IMR-90 (cell line): ENCODE results near the gene ADGRV1. TPM values are rescaled to one million over a fixed set of nuclear protein-coding genes. Genes with fewer than 3 reads are reported as not detected.

Experiments
- ATAC-seq: fragments of 200-7000 bp; cut with Tn5 transposase; 2 replicates; pipeline ENCODE4 v1.9.1; 2020; ENCODE audit warnings: low read depth, mild to moderate bottlenecking, moderate library complexity
- BruUV-seq: library from RNA; stranded (reverse); fragments of 400-500 nt; replicated peaks from 2 replicates; lab custom pipeline; 2021; lab: Mats Ljungman, UMichigan
- CTCF ChIA-PET: fragments of 300-600 bp; formaldehyde crosslinking; extraction: SDS; loops from one replicate; lab custom pipeline; 2021; ENCODE audit warnings: antibody characterized with exemption; lab: Yijun Ruan, JAX
- POLR2A ChIA-PET: fragments of 300-600 bp; sonication (Branson Sonifier 250); formaldehyde crosslinking; loops from one replicate; lab custom pipeline; 2022; ENCODE audit warnings: antibody characterized with exemption; ENCODE audit not compliant: unreplicated experiment; lab: Charles Lee
- DNase-seq: peaks from one replicate; pipeline ENCODE4 v3.0.0; 2013
- H2AFZ ChIP-seq: replicated peaks from 2 replicates; pipeline ENCODE3; 2013; ENCODE audit warnings: low read length, mild to moderate bottlenecking; ENCODE audit not compliant: poor library complexity
- H2AK5ac ChIP-seq: 2 replicates; pipeline ENCODE4 v1.6.1; 2013; ENCODE audit warnings: low read depth, low read length, inconsistent platforms
- H2AK9ac ChIP-seq: replicated peaks from 2 replicates; pipeline ENCODE3; 2013; ENCODE audit warnings: mild to moderate bottlenecking, low read depth, low read length, moderate library complexity; ENCODE audit not compliant: poor library complexity
- H2BK120ac ChIP-seq: 2 replicates; pipeline ENCODE4 v1.6.1; 2013; ENCODE audit warnings: low read depth, low read length, inconsistent platforms
- H2BK15ac ChIP-seq: 3 replicates; pipeline ENCODE4 v1.6.1; 2013; ENCODE audit warnings: low read depth, low read length, inconsistent platforms
- H2BK20ac ChIP-seq: 2 replicates; pipeline ENCODE4 v1.6.1; 2013; ENCODE audit warnings: low read depth, mild to moderate bottlenecking, inconsistent platforms, low read length, moderate library complexity
- H2BK5ac ChIP-seq: 2 replicates; pipeline ENCODE4 v1.6.1; 2013; ENCODE audit warnings: mild to moderate bottlenecking, low read depth, low read length, inconsistent platforms; ENCODE audit not compliant: poor library complexity, severe bottlenecking
- H3K14ac ChIP-seq: replicated peaks from 2 replicates; pipeline ENCODE4 v1.6.1; 2013; ENCODE audit warnings: low read depth, low read length, inconsistent platforms
- H3K18ac ChIP-seq: 2 replicates; pipeline ENCODE4 v1.6.1; 2013; ENCODE audit warnings: low read depth, low read length, control low read depth
- H3K23ac ChIP-seq: 2 replicates; pipeline ENCODE4 v1.6.1; 2013; ENCODE audit warnings: low read depth, low read length, inconsistent platforms
- H3K27ac ChIP-seq: 2 replicates; pipeline ENCODE4 v1.5.1; 2013; ENCODE audit warnings: mild to moderate bottlenecking, control low read depth, low read length; ENCODE audit not compliant: insufficient read depth
- H3K27me3 ChIP-seq: 2 replicates; pipeline ENCODE4 v1.6.1; 2013; ENCODE audit warnings: low read length; ENCODE audit not compliant: control insufficient read depth, insufficient read depth
- H3K36me3 ChIP-seq: 2 replicates; pipeline ENCODE4 v1.6.1; 2013; ENCODE audit warnings: low read length, mixed read lengths; ENCODE audit not compliant: control insufficient read depth, insufficient read depth
- H3K4ac ChIP-seq: 2 replicates; pipeline ENCODE4 v1.6.1; 2013; ENCODE audit warnings: low read depth, low read length, inconsistent platforms
- H3K4me1 ChIP-seq: 2 replicates; pipeline ENCODE4 v1.6.1; 2013; ENCODE audit warnings: low read length, mixed read lengths; ENCODE audit not compliant: control insufficient read depth, insufficient read depth
- H3K4me2 ChIP-seq: 2 replicates; pipeline ENCODE4 v1.6.1; 2013; ENCODE audit warnings: low read depth, mild to moderate bottlenecking, control low read depth, low read length, moderate library complexity
- H3K4me3 ChIP-seq: 2 replicates; pipeline ENCODE4 v1.5.1; 2013; ENCODE audit warnings: low read depth, mild to moderate bottlenecking, control low read depth, low read length, moderate library complexity; ENCODE audit not compliant: insufficient read depth
- H3K56ac ChIP-seq: 2 replicates; pipeline ENCODE4 v1.6.1; 2013; ENCODE audit warnings: low read length, inconsistent platforms; ENCODE audit not compliant: insufficient read depth; ENCODE audit errors: extremely low read depth
- H3K79me1 ChIP-seq, 2 experiments: 2 replicates each; pipeline ENCODE4 v1.6.1; 2013; ENCODE audit warnings: low read length in 2 of 2, inconsistent platforms in 1 of 2, low read depth in 1 of 2
- H3K9ac ChIP-seq: 2 replicates; pipeline ENCODE4 v1.6.1; 2013; ENCODE audit warnings: low read depth, low read length, control low read depth
- H3K9me1 ChIP-seq: 2 replicates; pipeline ENCODE4 v1.6.1; 2013; ENCODE audit warnings: low read length, inconsistent platforms; ENCODE audit not compliant: insufficient read depth
- H3K9me3 ChIP-seq: 2 replicates; pipeline ENCODE4 v1.6.1; 2013; ENCODE audit warnings: low read length; ENCODE audit not compliant: control insufficient read depth, insufficient read depth
- H4K20me1 ChIP-seq: 2 replicates; pipeline ENCODE4 v1.6.1; 2013; ENCODE audit warnings: low read length, inconsistent platforms; ENCODE audit not compliant: insufficient read depth
- H4K5ac ChIP-seq: 2 replicates; pipeline ENCODE4 v1.6.1; 2013; ENCODE audit warnings: mild to moderate bottlenecking, low read depth, low read length, control low read depth
- H4K8ac ChIP-seq, 2 experiments: 2 replicates each; pipeline ENCODE4 v1.6.1; 2013; ENCODE audit warnings: low read depth in 2 of 2, low read length in 2 of 2, control low read depth in 1 of 2, inconsistent platforms in 1 of 2
- H4K91ac ChIP-seq: 2 replicates; pipeline ENCODE4 v1.6.1; 2013; ENCODE audit warnings: low read depth, low read length, inconsistent platforms; ENCODE audit not compliant: insufficient read depth
- CEBPB ChIP-seq: IDR thresholded peaks from 2 replicates; pipeline ENCODE4 v1.6.1; 2012; ENCODE audit warnings: low read depth, low read length, improper control_type of control experiment
- CHD1 ChIP-seq: IDR thresholded peaks from 2 replicates; pipeline ENCODE4 v1.6.1; 2012; ENCODE audit warnings: low read depth, low read length, improper control_type of control experiment
- FOS ChIP-seq: fragments of 150-350 bp; IDR thresholded peaks from 2 replicates; pipeline ENCODE4 v1.6.1; 2016; ENCODE audit warnings: low read depth, low read length
- MAFK ChIP-seq: IDR thresholded peaks from 2 replicates; pipeline ENCODE4 v1.6.1; 2012; ENCODE audit warnings: low read depth, low read length, improper control_type of control experiment
- POLR2A ChIP-seq: IDR thresholded peaks from 2 replicates; pipeline ENCODE4 v1.6.1; 2012; ENCODE audit warnings: mild to moderate bottlenecking, low read depth, low read length
- RCOR1 ChIP-seq: IDR thresholded peaks from 2 replicates; pipeline ENCODE4 v1.6.1; 2012; ENCODE audit warnings: mild to moderate bottlenecking, low read length, improper control_type of control experiment; ENCODE audit not compliant: insufficient replicate concordance
- RFX5 ChIP-seq: IDR thresholded peaks from 2 replicates; pipeline ENCODE4 v1.8.0; 2012; ENCODE audit warnings: low read depth, mild to moderate bottlenecking, low read length, moderate library complexity
- SMC3 ChIP-seq: fragments of 150-350 bp; IDR thresholded peaks from 2 replicates; pipeline ENCODE4 v1.6.1; 2016; ENCODE audit warnings: low read depth, mild to moderate bottlenecking, antibody characterized with exemption, low read length, moderate library complexity
- WGBS, 2 experiments: methylation state at CpG; one replicate each; pipeline versions ENCODE4 v1.1.5 to v1.1.7; 2013; ENCODE audit warnings: missing lambda C conversion rate in 2 of 2; ENCODE audit not compliant: insufficient read length in 1 of 2; ENCODE audit errors: extremely low coverage in 2 of 2; 5-methylcytosine and 5-hydroxymethylcytosine counted together
- dilution Hi-C: fragments of 300-500 bp; cut with HindIII; formaldehyde crosslinking; loops from one replicate; pipeline ENCODE4 v1.14.3; 2018; ENCODE audit warnings: low sequenced_read_pairs; ENCODE audit not compliant: unreplicated experiment
- in situ Hi-C: fragments of 300-500 bp; cut with MboI; formaldehyde crosslinking; loops from 3 replicates; pipeline ENCODE4 v1.14.3; 2019; ENCODE audit warnings: low sequenced_read_pairs, inconsistent platforms, mixed read lengths
- intact Hi-C: fragments of 100-400 bp; cut with micrococcal nuclease; formaldehyde crosslinking; loops from 2 replicates; pipeline ENCODE4 v1.10.0; 2022
- polyA plus RNA-seq, 3 experiments: library from polyadenylated mRNA; depleted of rRNA; stranded (reverse); fragments of >200 nt; gene quantifications; 2 replicates each; pipeline ENCODE4 v1.2.3, GENCODE V29; 2012; ENCODE audit warnings: low replicate concordance in 1 of 3
- total RNA-seq: library from RNA; depleted of rRNA; stranded (reverse); fragments of >200 nt; gene quantifications from 2 replicates; pipeline ENCODE4 v1.2.3, GENCODE V29; 2012

The ADGRV1 gene
- total and polyA plus RNA-seq, 2 of the 4 experiments (the other 2 are of a cell fraction): under 0.01 TPM; not detected in 1

DNA sequence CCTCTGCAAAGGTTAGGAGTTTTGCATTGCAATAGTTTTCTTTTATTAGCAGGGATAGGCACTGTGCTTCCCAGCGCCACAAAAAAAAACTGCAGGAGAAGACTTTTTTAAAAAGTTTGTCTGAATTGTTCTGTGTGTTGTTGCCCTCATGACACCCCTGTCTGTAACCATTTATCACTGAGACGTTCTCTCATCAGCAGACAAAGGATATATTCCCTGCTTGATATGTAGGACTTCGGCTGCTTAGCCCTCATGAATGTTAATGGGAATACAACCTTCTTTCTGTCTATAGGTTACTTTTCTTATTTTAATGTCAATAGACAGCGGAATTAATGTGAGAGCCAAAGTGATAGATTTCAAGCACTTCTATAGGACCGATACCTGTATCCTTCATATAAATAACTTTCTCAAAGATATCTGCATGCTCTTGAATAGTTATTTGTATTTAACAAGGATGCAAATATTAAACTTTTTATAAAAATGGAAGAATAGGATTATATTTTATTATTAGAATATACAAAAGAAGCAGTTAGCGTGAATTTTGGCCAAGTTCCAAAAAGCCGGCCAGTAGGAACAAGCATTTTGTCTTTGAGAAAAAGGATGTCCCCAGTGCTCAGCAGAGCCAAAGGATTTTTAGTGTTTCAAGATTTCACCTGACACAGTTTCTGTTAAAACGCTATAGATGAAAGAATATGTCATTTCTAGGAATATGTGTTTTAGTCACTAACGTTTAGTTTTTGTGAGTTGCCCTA, 27.7 kb upstream of the ADGRV1 start:
- H3K23ac ChIP-seq: no peak overlapping the region
- H3K56ac ChIP-seq: no peak overlapping the region
- ChIA-PET POLR2A (no interaction called here), CTCF (interaction anchor here (0.6 to 1.2 kb wide), 3 partner anchors 54 to 1605 kb away, joined by 3 read pairs; no protein-coding TSS in a partner anchor)
- ATAC-seq (no peak), DNase-seq (no peak)
- H3K18ac ChIP-seq: no peak overlapping the region
- H2BK20ac ChIP-seq: no peak overlapping the region
- H3K4me2 ChIP-seq: no peak overlapping the region
- no peaks in the 10 kb centered on the region for H3K36me3 ChIP-seq
- no CpG with 5 or more reads among the region's 9 CpGs for WGBS, 2 experiments
- H3K14ac ChIP-seq: no peak overlapping the region
- H3K9ac ChIP-seq: no peak overlapping the region; the same call in 1 of the 2 replicates
- H4K5ac ChIP-seq: no peak overlapping the region
- H2BK5ac ChIP-seq: no peak overlapping the region
- H3K9me1 ChIP-seq: no peaks in the 10 kb centered on the region
- H4K20me1 ChIP-seq: no peaks in the 10 kb centered on the region
- no peak overlapping the region for H2AK5ac ChIP-seq
- no peak overlapping the region for H2BK15ac ChIP-seq
- no peak overlapping the region for H4K91ac ChIP-seq
- H2AFZ ChIP-seq: no peak overlapping the region
- TF ChIP-seq MAFK (no peak), FOS (no peak), POLR2A (no peak), CEBPB (no peak), CHD1 (no peak), RCOR1 (no peak), SMC3 (no peak), RFX5 (no peak)
- H3K79me1 ChIP-seq: peaks cover 8 to 10% of the 10 kb centered on the region in 2 experiments; a peak in 3 of 4 replicates
- no peak overlapping the region for H2BK120ac ChIP-seq
- H3K4me1 ChIP-seq: no peaks in the 10 kb centered on the region
- no TSS peak for BruUV-seq
- intact Hi-C loops: loop anchor here (1.0 to 2.0 kb wide), 4 partner anchors 57 to 266 kb away; partner anchors contain the start of genes MBLAC2 and POLR3G
- H3K27me3 ChIP-seq: peaks cover 7% of the 10 kb centered on the region
- H3K4ac ChIP-seq: no peak overlapping the region
- no peak overlapping the region for H3K27ac ChIP-seq
- no peak overlapping the region for H4K8ac ChIP-seq
- in situ Hi-C loops: loop anchor here (10.0 kb wide), 1 partner anchor 96 kb away; no protein-coding TSS in a partner anchor
- H3K4me3 ChIP-seq: no peak overlapping the region
- no peak overlapping the region for H2AK9ac ChIP-seq
- dilution Hi-C loops: no loop called here
- no peaks in the 10 kb centered on the region for H3K9me3 ChIP-seq
